ENCODE results near the gene UBE2L5. TPM values are rescaled to one million over a fixed set of nuclear protein-coding genes. Genes with fewer than 3 reads are reported as not detected.
A peak's percentile ranks its signal among the peaks of the same experiment; 100 is the strongest.

UBE2L5 gene
- total RNA-seq, 1 donor, result not detected

GRCh38 chr13:30453727-30454126, 31.4 kb downstream of the UBE2L5 start:
- Histone ChIP-seq H3K9me3 (ENCODE audit: low read depth, low read length) (no peaks in the 10 kb centered on the region), H3K36me3 (ENCODE audit: insufficient read depth, low read length) (peaks cover 6% of the 10 kb centered on the region), H3K4me3 (ENCODE audit: insufficient read depth, low read length) (no peak overlapping the region), H4K20me1 (ENCODE audit: insufficient read depth, low read length) (no peaks in the 10 kb centered on the region), H3K79me2 (ENCODE audit: insufficient read depth, low read length) (no peaks in the 10 kb centered on the region), H3K27ac (ENCODE audit: low read depth, low read length) (no peak overlapping the region), H3K27me3 (ENCODE audit: insufficient read depth, low read length) (no peaks in the 10 kb centered on the region), H2AFZ (ENCODE audit: low read length) (no peak overlapping the region), H3K4me2 (ENCODE audit: insufficient read depth, low read length) (no peak overlapping the region), H3K4me1 (ENCODE audit: insufficient read depth, low read length) (no peaks in the 10 kb centered on the region)
- peak; percentile 24 for TF ChIP-seq CTCF (IDR thresholded peaks at IDR 0.05; ENCODE audit: extremely low read depth, low read depth, low read length)
- DNase-seq (ENCODE audit: insufficient read length, low spot score, missing footprints), result no peak

- peaks cover 18% of the 10 kb centered on the region for H3K36me3 ChIP-seq (ENCODE audit: insufficient read depth, low read length)
- no peaks in the 10 kb centered on the region for H3K27me3 ChIP-seq (ENCODE audit: insufficient read depth, low read length)
- H2AFZ ChIP-seq (ENCODE audit: low read length), result no peak overlapping the region
- H3K4me2 ChIP-seq (ENCODE audit: insufficient read depth, low read length), result no peak overlapping the region
- no peak for DNase-seq (ENCODE audit: insufficient read length, low spot score, missing footprints)
- no peaks in the 10 kb centered on the region for H3K9me3 ChIP-seq (ENCODE audit: low read depth, low read length)
- H4K20me1 ChIP-seq (ENCODE audit: insufficient read depth, low read length), result no peaks in the 10 kb centered on the region
- no peak overlapping the region for H3K27ac ChIP-seq (ENCODE audit: low read depth, low read length)
- H3K4me3 ChIP-seq (ENCODE audit: insufficient read depth, low read length), result no peak overlapping the region
- H3K79me2 ChIP-seq (ENCODE audit: insufficient read depth, low read length), result no peaks in the 10 kb centered on the region
- H3K4me1 ChIP-seq (ENCODE audit: insufficient read depth, low read length), result no peaks in the 10 kb centered on the region
- no peak for TF ChIP-seq CTCF (IDR thresholded peaks at IDR 0.05; ENCODE audit: extremely low read depth, low read depth, low read length)
Observed at GRCh38 chr13:30454991-30455390, 32.7 kb downstream of the UBE2L5 start.

- H3K9me3 ChIP-seq (ENCODE audit: low read depth, low read length), result no peaks in the 10 kb centered on the region
- no peaks in the 10 kb centered on the region for H4K20me1 ChIP-seq (ENCODE audit: insufficient read depth, low read length)
- peaks cover 19% of the 10 kb centered on the region for H3K36me3 ChIP-seq (ENCODE audit: insufficient read depth, low read length)
- H3K4me3 ChIP-seq (ENCODE audit: insufficient read depth, low read length), result no peak overlapping the region
- H3K4me2 ChIP-seq (ENCODE audit: insufficient read depth, low read length), result no peak overlapping the region
- no peak overlapping the region for H2AFZ ChIP-seq (ENCODE audit: low read length)
- no peaks in the 10 kb centered on the region for H3K4me1 ChIP-seq (ENCODE audit: insufficient read depth, low read length)
- no peak overlapping the region for H3K27ac ChIP-seq (ENCODE audit: low read depth, low read length)
- no peak for TF ChIP-seq CTCF (IDR thresholded peaks at IDR 0.05; ENCODE audit: extremely low read depth, low read depth, low read length)
- no peak for DNase-seq (ENCODE audit: insufficient read length, low spot score, missing footprints)
- H3K79me2 ChIP-seq (ENCODE audit: insufficient read depth, low read length), result no peaks in the 10 kb centered on the region
- no peaks in the 10 kb centered on the region for H3K27me3 ChIP-seq (ENCODE audit: insufficient read depth, low read length)
Observed at GRCh38 chr13:30456290-30456689, 34.0 kb downstream of the UBE2L5 start.

- DNase-seq (ENCODE audit: insufficient read length, low spot score, missing footprints), result no peak
- Histone ChIP-seq H3K36me3 (ENCODE audit: insufficient read depth, low read length) (peaks cover 29% of the 10 kb centered on the region), H3K4me2 (ENCODE audit: insufficient read depth, low read length) (no peak overlapping the region), H2AFZ (ENCODE audit: low read length) (no peak overlapping the region), H3K79me2 (ENCODE audit: insufficient read depth, low read length) (peaks cover 10% of the 10 kb centered on the region), H4K20me1 (ENCODE audit: insufficient read depth, low read length) (peaks cover 3% of the 10 kb centered on the region), H3K4me3 (ENCODE audit: insufficient read depth, low read length) (no peak overlapping the region), H3K4me1 (ENCODE audit: insufficient read depth, low read length) (peaks cover 2% of the 10 kb centered on the region), H3K27ac (ENCODE audit: low read depth, low read length) (no peak overlapping the region), H3K9me3 (ENCODE audit: low read depth, low read length) (no peaks in the 10 kb centered on the region), H3K27me3 (ENCODE audit: insufficient read depth, low read length) (no peaks in the 10 kb centered on the region)
- no peak for TF ChIP-seq CTCF (IDR thresholded peaks at IDR 0.05; ENCODE audit: extremely low read depth, low read depth, low read length)
Observed at GRCh38 chr13:30457306-30457891, 35.1 kb downstream of the UBE2L5 start.

Measured in osteoblast (primary cell).